NB4 (cell line): ENCODE results near the gene ST3GAL4.

Experiments
- DNase-seq: peaks from one replicate; pipeline ENCODE4 v3.0.0; 2010; ENCODE audit warnings: low read depth
- H3K4me3 ChIP-seq: one replicate; pipeline ENCODE4 v1.5.1; 2011; ENCODE audit warnings: mild to moderate bottlenecking, low read depth, low read length, moderate library complexity
- CTCF ChIP-seq: IDR thresholded peaks from one replicate; pipeline ENCODE4 v1.5.1; 2012; ENCODE audit warnings: low read depth, low read length
- MYC ChIP-seq: IDR thresholded peaks from 2 replicates; pipeline ENCODE4 v1.6.1; 2011; ENCODE audit warnings: low read depth, low read length
- POLR2A ChIP-seq: IDR thresholded peaks from 2 replicates; pipeline ENCODE4 v1.6.1; 2011; ENCODE audit warnings: mild to moderate bottlenecking; ENCODE audit not compliant: insufficient read length; ENCODE audit errors: extremely low read depth
- TF ChIP-seq, protein P1 (sequence below): IDR thresholded peaks from 2 replicates; pipeline ENCODE4 v1.6.1; 2011; ENCODE audit warnings: low read depth, low read length

Gene ST3GAL4

DNA sequence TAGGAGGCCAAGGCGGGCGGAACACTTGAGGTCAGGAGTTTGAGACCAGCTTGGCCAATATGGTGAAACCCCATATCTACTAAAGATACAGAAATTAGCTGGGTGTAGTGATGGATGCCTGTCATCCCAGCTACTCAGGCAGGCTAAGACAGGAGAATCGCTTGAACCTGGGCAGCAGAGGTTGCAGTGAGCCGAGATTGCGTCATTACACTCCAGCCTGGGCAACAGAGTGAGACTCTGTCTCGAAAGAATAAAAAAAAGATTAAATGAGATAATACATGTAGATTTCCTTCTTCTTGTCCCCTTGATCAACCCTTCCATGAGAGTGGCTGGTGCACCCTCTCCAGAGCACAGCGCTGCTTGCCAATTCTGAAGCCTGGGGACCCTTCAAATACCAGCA is 106.9 kb downstream of the ST3GAL4 start:
- no peak for DNase-seq
- TF ChIP-seq MYC = no peak
- no peak for TF ChIP-seq POLR2A
- TF ChIP-seq, protein P1, sequence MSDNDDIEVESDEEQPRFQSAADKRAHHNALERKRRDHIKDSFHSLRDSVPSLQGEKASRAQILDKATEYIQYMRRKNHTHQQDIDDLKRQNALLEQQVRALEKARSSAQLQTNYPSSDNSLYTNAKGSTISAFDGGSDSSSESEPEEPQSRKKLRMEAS = no peak
- no peak for TF ChIP-seq CTCF
- no peak overlapping the region for H3K4me3 ChIP-seq
